Measurements from ENCODE around the gene ZNF536. TPM values are rescaled to one million over a fixed set of nuclear protein-coding genes. Genes with fewer than 3 reads are reported as not detected.
"Not testable (repeated sequence)": the region's sequence is repeated elsewhere in the genome, so short reads cannot be mapped to it uniquely, and the experiment has no call there.

ZNF536 gene
- total RNA-seq, 4 donors from 2014 or later, result 0.44 to 7.4 (median 0.88) TPM

DNA sequence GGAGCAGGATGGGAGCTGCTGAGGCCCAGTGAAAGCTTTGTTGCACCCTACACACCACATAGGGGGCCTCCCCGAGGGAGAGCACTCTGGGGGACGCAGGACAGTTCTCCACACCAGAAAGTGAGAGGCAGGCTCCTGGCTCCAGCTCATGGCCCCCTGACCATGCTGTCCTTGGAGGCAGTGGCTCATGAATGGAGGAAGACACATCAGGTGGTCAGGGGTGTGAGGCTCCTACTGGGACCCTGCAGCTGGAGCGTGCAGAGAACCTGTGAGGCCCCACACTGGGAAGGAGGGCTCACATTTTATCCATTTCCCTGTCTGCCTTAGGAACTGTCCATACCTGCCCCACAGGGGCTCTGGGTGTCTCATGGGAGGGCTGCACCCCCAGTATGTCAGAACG is 85.3 kb downstream of the ZNF536 start:
- intact Hi-C loops (cut with DNase I), result no loop called here
- Histone ChIP-seq H3K4me3 (no peak overlapping the region), H3K27me3 (no peaks in the 10 kb centered on the region), H3K36me3 (no peaks in the 10 kb centered on the region), H3K27ac (no peak overlapping the region), H3K4me1 (no peaks in the 10 kb centered on the region), H3K9me3 (no peaks in the 10 kb centered on the region)
- DNase-seq, result no peak
- TF ChIP-seq, protein P1, sequence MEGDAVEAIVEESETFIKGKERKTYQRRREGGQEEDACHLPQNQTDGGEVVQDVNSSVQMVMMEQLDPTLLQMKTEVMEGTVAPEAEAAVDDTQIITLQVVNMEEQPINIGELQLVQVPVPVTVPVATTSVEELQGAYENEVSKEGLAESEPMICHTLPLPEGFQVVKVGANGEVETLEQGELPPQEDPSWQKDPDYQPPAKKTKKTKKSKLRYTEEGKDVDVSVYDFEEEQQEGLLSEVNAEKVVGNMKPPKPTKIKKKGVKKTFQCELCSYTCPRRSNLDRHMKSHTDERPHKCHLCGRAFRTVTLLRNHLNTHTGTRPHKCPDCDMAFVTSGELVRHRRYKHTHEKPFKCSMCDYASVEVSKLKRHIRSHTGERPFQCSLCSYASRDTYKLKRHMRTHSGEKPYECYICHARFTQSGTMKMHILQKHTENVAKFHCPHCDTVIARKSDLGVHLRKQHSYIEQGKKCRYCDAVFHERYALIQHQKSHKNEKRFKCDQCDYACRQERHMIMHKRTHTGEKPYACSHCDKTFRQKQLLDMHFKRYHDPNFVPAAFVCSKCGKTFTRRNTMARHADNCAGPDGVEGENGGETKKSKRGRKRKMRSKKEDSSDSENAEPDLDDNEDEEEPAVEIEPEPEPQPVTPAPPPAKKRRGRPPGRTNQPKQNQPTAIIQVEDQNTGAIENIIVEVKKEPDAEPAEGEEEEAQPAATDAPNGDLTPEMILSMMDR (IDR thresholded peaks at IDR 0.05), result no peak
- no peak for TF ChIP-seq POLR2A (IDR thresholded peaks at IDR 0.05)
- WGBS, 2 donors, result 50 to 76% methylated on average over 1 to 2 of the region's 4 CpGs

GRCh38 chr19:30459859-30460258 is 87.7 kb downstream of the ZNF536 start:
- no peak for DNase-seq
- intact Hi-C loops (cut with DNase I), result no loop called here
- Histone ChIP-seq H3K36me3 (no peaks in the 10 kb centered on the region), H3K4me1 (no peaks in the 10 kb centered on the region), H3K4me3 (no peak overlapping the region), H3K27me3 (no peaks in the 10 kb centered on the region), H3K27ac (no peak overlapping the region), H3K9me3 (no peaks in the 10 kb centered on the region)
- TF ChIP-seq, protein P1 (IDR thresholded peaks at IDR 0.05), result no peak
- TF ChIP-seq POLR2A (IDR thresholded peaks at IDR 0.05), result no peak
- 78 to 81% methylated on average over 2 of the region's 2 CpGs for WGBS, 2 donors

- WGBS, 2 donors, result 89 to 93% methylated on average over 3 to 7 of the region's 8 CpGs
- no peaks in the 10 kb centered on the region for H3K27me3 ChIP-seq
- DNase-seq, result no peak
- H3K4me1 ChIP-seq, result no peaks in the 10 kb centered on the region
- no peak overlapping the region for H3K27ac ChIP-seq
- no peaks in the 10 kb centered on the region for H3K36me3 ChIP-seq
- no peaks in the 10 kb centered on the region for H3K9me3 ChIP-seq
- no peak overlapping the region for H3K4me3 ChIP-seq
- intact Hi-C loops (cut with DNase I), result no loop called here
- no peak for TF ChIP-seq POLR2A (IDR thresholded peaks at IDR 0.05)
- TF ChIP-seq, protein P1 (IDR thresholded peaks at IDR 0.05), result no peak
Measured at GRCh38 chr19:30464162-30464561, 92.0 kb downstream of the ZNF536 start.

DNA sequence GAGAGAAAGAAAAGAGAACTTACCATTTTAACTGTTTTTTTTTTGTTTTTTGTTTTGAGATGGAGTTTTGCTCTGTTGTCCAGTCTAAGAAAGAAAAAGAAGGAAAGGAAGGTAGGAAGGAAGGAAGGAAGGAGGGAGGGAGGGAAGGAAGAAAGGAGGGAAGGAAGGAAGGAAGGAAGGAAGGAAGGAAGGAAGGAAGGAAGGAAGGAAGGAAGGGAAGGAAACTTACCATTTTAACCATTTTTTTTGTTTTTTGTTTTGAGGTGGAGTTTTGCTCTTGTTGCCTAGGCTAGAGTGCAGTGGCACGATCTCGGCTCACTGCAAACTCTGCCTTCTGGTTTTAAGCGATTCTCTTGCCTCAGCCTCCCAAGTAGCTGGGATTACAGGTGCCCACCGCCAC is 94.4 kb downstream of the ZNF536 start:
- H3K4me1 ChIP-seq; H3K27ac ChIP-seq; intact Hi-C loops (cut with DNase I); H3K36me3 ChIP-seq; H3K4me3 ChIP-seq; H3K9me3 ChIP-seq; H3K27me3 ChIP-seq; DNase-seq: not testable (repeated sequence)
- 90% methylated on average over 4 of the region's 4 CpGs for WGBS, 2 donors

- no peaks in the 10 kb centered on the region for H3K4me1 ChIP-seq
- WGBS, 2 donors, result 69 to 75% methylated on average over 4 of the region's 4 CpGs
- TF ChIP-seq, protein P1 (IDR thresholded peaks at IDR 0.05), result no peak
- TF ChIP-seq POLR2A (IDR thresholded peaks at IDR 0.05), result no peak
- H3K4me3 ChIP-seq, result no peak overlapping the region
- intact Hi-C loops (cut with DNase I), result no loop called here
- DNase-seq, result no peak
- H3K27me3 ChIP-seq, result no peaks in the 10 kb centered on the region
- no peak overlapping the region for H3K27ac ChIP-seq
- no peaks in the 10 kb centered on the region for H3K36me3 ChIP-seq
- H3K9me3 ChIP-seq, result no peaks in the 10 kb centered on the region
Measured at GRCh38 chr19:30467239-30467638, 95.1 kb downstream of the ZNF536 start.

- no peaks in the 10 kb centered on the region for H3K4me1 ChIP-seq
- DNase-seq, result no peak
- no peak overlapping the region for H3K27ac ChIP-seq
- 41 to 52% methylated on average over 4 to 5 of the region's 5 CpGs for WGBS, 2 donors
- H3K27me3 ChIP-seq, result no peaks in the 10 kb centered on the region
- TF ChIP-seq POLR2A (IDR thresholded peaks at IDR 0.05), result no peak
- TF ChIP-seq, protein P1 (IDR thresholded peaks at IDR 0.05), result no peak
- no peaks in the 10 kb centered on the region for H3K36me3 ChIP-seq
- no peaks in the 10 kb centered on the region for H3K9me3 ChIP-seq
- intact Hi-C loops (cut with DNase I), result no loop called here
- H3K4me3 ChIP-seq, result no peak overlapping the region
Measured at GRCh38 chr19:30469774-30470173, 97.6 kb downstream of the ZNF536 start.

Measured in esophagus squamous epithelium (tissue), 5 donors.